Activated T-cell treated with anti-CD3 and anti-CD28 coated beads for 48 hours (primary cell): ENCODE data around the gene ODAD3.
A peak's percentile ranks its signal among the peaks of the same experiment; 100 is the strongest.
"Not testable (repeated sequence)": the region's sequence is repeated elsewhere in the genome, so short reads cannot be mapped to it uniquely, and the experiment has no call there.

Experiments used
- DNase-seq: peaks from one replicate; pipeline ENCODE4 v3.0.0-alpha.2; 2020; ENCODE audit warnings: low read depth

ODAD3 gene

DNA sequence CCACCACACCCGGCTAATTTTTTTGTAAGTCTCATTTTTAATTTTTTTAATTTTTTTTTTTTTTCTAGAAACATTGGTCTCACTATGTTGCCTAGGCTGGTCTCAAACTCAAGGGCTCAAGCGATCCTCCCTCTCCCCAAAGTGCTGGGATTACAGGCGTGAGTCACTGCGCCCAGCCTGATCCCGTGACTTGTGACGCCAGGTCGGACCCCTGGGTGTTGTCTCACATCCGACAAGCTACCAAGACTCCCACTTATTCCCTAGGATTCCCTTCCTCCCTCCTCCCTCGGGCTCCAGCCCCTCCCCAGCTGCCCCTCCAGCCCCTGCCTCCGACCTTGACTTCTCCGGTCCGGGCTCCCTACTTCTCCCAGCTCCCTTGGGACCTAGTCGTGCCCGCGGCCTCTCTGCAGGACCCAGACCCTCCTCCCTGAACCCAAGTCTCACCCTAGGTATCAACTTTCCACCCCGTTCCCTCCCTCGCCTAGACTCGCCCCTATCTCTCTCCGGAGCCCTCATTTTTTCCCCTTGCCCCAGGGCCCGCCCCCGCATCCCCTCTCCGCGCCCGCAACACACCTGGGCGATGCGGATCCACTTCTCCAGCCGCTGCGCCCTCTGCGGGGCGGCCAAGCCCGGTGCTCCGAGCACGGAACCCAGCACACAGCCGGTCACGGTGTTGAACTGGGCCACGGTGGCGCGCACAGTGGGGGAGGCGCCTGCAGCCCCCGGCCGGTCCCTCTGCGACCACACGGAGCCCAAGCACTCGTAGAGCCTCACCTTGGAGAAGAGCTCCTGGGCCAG is 28.9 kb downstream of the ODAD3 start:
- DNase-seq: peak; percentile 43

DNA sequence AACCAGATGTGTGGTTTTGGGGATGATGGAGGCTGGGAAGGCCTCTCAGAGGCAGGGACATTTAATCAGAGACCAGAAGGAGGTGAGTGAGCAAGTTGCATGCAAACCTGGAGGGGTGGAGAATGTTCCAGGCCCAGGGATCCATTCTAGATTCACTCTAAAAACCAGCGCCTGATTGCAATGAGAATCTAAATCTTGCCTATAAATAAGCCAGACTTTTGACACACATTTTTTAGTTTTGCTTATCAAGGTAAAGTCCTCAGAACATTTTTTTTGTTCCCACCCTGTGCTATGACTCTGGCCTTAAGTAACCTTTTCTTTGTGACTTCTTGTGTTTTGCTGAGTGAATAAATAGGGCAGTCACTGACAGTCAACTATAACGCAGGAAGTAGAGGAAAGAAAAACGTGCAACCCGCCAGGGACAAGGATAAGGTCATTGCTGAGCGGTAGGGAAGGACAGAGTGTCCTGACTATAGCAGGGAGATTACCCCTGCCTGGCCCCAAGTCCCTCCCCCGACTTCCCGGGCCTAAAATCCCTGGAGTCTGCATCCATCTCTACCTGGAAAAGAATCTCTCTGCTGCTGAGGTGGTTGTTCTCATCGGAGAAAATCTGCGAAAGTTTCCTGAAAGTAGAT is 30.2 kb downstream of the ODAD3 start:
- no peak for DNase-seq

DNA sequence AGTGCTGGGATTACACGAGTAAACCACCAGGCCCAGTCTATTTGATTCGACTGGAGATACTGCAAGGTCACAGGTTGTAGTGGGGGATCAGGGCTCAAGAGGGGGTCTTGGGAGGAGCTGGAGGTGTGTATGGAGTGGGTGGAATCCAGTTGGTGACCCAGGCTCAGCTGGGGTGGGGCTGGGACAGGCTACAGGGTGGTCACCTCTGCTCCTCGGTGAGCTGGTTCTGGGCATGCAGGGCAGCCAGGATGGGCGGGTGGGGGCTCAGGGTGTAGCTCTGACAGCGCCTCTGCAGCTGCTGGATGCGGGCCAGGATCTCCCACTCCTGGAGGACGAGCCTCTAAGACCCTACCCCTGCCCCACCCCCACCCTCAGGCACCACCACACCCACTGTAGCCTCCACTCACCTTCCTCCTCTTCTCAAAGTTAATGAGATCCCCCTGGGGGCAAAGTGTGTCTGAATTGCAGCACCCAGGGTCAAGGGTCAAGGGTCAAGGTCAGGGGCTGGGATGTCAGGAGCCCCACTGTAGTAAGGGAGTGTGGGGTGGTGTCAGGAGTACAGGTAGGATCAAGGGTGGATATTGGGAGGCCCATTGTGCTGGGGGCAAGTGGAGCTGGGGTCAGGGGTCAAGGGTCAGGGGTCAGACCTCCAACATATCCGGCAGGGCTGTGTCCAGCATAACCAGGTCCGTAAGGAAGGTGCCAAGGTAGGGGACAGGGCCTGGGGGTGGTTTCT is 32.9 kb downstream of the ODAD3 start:
- DNase-seq: no peak

DNA sequence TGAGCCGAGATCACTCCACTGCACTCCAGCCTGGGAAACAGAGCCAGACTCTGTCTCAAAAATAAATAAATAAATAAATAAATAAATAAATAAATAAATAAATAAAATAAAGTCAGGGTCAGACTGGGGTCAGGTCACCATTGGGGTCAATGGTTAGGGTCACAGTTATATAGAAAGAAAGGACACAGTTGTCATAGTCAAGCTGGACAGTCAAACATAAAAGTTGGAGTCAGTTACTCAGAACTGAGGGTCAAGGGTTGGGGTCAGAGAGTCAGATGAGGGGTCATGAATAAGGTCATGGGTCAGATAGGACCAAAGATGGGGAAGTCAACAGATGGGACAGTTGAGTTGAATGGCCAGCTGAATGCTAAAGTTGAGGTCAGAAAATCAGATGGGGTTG is 34.1 kb downstream of the ODAD3 start:
- DNase-seq: no peak

DNA sequence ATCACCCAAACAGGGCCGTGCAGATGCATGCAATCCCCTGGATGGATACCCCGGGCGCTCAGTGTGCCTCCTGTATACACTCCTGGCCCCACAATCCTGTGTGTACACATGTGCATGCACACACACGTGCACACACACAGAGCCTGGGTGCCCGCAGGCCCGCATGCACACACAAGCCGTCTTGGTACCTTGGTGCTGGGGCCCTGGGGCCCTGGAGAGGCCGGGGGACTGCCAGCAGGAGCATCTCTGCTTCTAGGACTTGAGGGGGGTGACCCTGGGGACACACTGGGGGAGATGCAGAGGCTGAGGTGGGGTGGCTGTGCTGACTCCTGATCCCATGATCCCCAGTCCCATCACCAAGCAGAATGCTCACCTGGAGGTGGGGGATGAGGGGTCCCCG is 35.3 kb downstream of the ODAD3 start:
- no peak for DNase-seq

DNA sequence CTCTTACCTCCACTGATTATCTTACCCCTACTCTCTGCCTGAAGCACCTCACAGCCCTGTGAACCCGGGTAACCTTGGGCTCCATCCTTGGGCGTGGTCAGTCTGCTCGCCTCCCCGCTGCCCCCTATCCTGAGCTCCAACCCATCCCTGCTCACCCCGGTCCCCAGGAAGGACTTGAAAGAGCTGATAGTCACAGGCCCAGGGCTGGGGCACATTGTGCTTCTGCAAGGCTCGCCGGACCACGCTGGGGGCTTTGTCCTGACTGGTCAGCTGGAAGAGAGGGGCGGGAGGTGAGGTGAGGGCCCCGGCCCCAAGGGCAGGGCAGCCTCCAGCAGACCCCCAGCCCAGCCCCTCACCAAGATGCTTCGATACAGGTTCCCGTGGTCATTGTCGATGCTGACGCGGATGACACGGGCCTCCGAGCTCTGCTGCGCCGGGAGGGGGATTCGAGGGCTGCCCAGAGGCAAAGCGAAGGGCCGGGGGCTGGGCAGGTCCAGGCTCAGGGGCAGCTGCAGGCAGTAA is 37.8 kb downstream of the ODAD3 start:
- no peak for DNase-seq

DNA sequence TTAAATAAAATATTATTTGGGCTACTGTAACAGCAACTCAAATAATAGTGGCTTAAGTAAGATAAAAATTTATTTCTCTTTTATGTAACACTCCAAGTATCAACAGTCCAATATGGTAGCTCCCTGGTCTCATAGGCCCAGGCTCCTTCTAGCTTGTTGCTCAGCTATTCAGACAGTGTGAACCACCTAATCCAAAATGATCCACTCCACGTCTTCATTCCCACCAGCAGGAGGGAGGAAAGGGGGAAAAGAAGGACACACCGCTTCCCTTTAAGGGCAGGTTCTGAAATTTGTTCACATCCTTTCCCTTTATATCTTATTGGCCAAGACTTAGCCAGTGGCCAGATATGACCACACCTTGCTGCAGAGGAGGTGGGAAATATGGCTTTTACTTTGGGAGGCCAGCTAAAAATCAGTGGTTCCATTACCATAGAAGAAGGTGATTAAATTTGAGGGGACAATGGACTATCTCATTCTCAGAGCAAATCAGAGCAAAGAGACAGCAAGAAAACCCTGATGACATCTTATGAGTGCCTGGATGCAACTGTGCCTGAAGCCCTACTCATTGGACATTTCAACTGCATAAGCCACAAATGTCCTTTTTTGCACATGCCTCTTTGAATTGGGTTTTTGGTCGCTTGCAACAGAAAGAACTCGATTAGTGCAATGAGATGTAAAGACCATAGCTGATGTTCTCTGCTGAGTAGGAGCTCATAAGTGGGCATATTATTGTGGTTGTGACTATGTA is 43.8 kb downstream of the ODAD3 start:
- DNase-seq: no peak

DNA sequence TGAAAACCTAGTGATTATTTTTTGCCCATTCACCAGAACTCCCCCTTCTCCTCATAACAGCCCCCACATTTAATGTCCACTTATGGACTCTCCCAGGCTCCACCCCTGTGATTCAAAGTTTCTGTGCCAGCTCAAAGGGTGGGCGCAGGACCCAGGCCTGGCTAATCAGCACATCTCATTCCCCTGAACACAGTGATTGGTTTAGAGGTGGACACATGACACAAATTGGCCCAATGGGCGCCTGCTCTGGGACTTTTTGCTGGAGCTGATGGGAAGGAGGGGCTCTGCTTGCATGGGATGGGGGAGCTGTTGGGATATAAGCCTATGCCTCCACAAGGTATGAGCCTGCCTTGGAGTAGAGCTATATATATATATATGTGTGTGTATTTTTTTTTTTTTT is 44.6 kb downstream of the ODAD3 start:
- DNase-seq: no peak

DNA sequence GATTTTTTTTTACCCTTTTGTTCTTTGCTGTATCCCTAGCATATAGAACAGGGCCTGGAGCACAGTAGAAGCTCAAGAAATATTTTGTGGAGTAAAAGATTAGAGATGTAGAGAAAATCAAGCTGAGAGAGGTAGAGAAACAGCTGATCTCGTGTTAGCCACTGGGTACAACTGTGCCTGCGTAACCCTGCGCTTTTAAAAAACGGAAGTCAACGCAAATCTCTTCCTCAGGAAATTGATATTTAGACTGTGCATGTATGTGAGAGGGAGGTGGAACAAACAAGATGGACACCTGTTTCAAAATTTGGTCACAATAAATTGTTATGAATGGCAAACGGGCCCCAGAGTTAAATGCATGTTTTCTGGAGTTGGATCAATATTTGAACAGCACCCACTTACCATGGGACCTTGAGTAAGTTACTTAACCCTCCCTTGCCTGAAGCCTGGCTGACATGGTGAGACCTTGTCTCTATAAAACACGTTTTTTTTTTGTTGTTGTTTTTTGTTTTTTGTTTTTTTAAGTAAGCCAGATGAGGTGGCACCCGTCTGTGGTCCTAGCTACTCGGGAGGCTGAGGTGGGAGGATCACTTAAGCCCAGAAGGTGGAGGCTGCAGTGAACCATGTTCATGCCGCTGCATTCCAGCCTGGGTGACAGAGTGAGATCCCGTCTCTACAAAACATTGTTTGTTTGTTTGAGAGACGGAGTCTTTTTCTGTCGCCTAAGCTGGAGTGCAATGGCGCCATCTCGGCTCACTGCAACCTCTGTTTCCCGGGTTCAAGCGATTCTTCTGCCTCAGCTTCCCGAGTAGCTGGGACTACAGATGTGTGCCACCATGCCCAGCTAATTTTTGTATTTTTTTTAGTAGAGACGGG is 47.5 kb downstream of the ODAD3 start:
- no peak for DNase-seq

DNA sequence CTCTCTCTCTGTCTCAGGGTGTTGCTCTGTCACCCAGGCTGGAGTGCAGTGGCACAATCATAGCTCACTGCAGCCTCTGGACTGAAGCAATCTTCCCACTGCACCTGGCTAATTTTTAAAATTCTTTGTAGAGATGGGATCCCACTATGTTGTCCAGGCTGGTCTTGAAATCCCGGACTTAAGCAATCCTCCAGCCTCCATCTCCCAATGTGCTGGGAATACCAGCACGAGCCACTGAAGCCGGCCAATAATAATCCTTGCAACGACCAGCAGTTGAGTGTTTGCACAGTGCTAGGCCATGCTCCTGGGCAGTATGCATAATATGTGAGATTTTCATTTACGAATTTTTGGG is 50.2 kb downstream of the ODAD3 start:
- DNase-seq: no peak

DNA sequence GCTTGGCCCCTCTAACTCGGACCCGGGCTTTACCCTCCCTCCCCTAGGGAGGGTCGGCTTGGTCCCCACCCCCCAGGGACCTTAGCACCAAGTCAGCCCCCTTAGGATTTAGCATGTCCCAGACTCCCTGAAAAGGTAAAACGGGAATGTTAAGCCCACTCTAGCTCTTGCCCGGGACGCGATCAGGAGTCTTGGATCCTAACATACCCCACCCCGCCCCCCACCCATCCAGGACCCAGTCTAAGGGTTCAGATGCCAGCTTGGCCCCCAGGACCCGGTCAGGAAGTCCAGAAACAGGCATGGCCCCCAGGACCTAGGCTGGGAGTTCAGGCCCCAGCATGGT is 51.2 kb downstream of the ODAD3 start:
- no peak for DNase-seq

DNA sequence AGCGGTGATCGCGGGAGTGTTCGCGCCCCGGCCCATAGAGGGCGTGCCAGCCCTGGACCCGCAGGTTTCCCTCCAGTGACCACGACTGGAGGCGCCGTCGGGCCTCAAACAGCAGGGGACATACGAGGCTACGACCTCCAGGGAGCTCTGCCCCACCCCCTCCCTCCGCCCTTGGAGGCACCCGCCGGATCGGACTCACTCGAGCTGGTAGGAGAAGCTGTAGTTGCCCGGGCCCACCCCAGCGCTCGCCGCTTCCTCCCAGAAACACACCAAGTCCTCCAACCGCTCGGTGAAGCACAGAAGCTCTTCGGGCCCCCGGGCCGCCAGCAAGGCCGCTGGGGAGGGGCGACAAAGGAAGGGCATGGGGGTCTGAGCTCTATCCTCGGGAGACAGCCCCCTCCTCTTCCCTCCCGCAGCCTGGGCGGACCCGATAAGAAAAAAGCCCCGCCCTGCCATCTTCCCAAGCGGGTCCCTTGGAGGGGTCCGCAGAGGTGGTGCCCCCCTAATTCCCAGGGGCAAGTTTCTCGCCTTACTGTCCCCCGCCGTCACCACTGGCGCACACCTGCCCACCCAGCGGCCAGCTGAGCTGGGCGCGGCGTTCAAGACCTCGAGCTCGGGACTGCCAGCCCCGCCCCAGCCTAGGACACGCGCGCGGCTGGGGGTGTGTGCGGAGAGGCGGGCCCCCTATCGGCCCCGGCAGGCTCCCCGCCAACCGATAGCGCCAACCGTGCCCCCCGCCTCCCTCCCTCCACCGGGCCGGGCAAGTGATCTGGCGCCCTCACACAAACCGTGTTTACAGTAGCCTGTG is 51.8 kb downstream of the ODAD3 start:
- DNase-seq: no peak

DNA sequence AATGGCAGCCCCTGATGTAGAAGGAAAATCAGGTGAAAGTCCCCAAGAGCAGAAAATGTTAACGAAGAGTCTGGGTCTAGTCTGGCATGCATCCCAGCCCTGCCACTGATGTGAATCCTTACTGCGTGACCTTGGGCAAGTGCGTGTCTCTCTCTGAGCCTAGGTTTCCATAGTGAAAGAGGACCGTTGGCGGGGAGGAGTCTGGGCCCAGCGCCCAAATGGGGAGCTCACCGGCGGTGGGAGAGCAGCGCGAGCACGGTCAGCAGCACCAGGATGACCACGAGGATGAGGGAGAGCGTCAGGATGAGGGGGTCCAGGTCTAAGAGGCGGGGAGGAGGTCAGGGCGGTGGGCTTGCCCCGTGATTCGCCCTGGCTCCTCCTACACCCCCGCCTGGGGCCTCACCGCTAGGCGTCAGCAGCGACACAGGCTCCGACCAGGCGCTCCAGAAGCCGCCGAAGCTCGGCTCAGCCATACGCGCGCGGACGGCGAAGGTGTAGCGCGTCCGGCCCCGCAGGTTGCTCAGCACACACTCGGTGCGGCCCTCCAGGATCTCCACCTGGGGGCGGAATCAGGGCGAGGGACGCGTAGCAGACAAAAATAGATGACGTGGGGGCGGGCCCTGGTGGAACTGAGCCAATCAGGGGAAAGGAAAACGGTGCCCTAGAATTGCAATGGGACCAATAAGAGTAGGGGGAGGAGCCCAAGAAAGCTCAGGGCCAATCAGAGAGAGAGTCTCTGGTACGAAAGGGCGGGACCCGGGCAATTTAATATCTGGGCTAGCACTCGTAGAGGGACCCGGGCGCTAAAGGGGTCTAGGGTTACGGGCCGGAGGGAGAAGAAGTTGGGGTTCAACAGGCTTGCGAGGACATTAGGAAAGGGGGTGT is 54.0 kb downstream of the ODAD3 start:
- DNase-seq: peak; percentile 92

DNA sequence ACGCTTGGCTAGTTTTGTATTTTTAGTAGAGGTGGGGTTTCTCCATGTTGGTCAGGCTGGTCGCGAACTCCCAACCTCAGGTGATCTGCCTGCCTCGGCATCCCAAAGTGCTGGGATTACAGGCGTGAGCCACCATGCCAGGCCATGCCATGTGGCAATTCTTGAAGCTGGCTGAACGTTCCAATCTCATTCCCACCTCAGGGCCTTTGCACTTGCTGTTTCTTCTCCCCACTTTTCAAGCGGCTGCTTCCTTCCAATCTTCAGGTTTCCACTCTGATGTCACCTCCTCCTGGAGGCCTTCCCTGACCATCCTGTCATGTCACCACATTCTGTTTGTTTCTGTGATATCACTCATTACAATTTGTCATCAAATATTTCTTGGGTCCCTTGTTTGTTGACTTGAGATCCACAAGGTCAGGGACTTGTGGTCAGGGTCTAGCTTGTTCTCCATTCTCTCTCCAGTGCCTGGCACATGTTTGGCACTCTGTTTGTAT is 55.0 kb downstream of the ODAD3 start:
- no peak for DNase-seq

DNA sequence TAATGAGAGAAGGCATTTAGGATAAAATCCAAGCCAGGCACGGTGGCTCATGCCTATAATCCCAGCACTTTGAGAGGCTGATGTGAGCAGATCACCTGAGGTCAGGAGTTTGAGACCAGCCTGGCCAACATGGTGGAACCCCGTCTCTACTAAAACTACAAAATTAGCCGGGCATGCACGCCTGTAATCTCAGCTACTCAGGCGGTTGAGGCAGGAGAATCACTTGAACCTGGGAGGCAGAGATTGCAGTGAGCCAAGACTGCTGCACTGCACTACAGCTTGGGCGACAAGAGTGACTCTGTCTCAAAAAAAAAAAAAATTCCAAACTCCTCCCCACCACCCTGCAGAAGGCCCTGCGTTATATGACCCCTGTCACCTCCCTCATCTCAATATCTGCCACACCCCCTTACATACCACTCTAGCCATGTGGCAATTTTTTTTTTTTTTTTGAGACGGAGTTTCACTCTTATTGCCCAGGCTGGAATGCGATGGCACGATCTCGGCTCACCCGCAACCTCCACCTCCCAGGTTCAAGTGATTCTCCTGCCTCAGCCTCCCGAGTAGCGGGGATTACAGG is 55.6 kb downstream of the ODAD3 start:
- DNase-seq: not testable (repeated sequence)

DNA sequence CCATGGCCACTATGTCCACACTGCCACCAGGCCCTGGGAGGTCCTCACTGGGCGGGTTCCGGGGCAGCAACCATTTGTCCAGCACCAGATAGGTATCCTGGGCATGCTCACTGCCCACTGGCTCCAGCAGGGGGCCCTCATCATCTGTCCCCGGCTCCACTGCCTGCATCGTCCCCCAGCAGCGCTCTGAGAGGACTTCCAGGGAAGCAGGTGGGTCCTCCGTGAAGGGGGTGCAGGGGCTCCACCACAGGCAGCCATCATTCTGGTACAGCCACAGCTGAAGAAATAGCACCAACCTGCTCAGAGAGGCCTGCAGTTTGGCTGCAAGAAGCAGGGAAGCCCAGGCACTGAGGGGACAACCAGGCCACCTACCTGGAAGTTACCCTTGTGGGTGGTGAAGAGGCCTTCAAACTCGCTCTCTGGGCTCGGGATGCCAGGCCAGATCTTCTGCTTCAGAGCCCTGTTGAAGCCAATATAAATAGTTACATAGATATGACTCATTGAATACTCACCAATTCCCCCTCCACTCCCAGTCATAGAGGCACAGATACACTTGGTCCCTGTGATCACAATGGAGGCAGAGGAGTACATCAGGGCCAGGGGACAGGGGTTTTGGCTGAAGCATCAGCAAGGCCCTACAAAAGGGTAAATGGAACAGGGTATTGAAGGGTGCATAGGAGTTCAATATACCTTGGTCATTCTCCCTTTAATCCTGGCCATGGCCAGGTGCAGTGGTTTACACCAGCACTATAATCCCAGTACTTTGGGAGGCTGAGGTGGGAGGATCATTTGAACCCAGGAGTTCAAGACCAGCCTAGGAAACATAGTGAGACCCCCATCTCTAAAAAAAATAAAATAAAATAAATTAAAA is 56.4 kb downstream of the ODAD3 start:
- no peak for DNase-seq

DNA sequence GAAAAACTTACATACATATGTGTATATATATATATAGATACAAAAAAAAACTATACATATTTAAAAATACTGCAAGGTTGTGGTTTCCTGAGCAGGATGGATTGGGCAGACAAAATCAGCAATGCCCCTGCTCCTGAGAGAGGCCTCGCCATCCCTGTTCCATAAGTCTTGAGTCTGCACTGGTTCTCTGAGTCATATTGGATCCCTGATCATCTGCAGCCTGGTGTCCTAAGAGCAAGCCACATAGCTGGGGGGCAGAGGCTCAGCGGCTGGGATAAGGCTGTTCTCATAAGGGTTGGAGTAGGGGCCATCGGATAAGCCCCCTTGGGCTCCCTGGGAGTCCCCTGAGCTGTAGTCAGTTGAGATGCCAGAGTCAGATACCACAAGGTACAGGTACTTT is 57.2 kb downstream of the ODAD3 start:
- no peak for DNase-seq

DNA sequence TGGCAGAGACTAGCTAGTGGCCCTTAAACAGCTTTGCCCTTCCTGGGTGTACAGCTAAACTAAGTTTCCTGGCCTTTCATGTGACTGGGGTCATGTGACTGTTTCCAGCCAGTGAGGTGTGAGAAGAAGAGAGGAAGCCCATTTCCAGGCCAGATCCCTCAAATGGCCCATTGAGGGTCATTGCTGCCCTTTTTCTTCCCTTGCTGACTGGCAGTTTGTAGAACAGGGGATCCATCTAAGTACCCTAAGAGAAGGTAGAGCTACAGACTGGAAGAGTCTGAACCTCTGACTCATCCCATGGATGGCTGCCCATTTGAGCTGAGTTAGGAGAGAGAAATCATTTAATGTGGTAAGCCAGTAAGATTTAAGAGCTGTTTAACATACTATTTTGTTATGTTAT is 57.7 kb downstream of the ODAD3 start:
- no peak for DNase-seq
